Natural killer cell treated with Interleukin-12 subunit alpha and Interleukin-12 subunit beta and Interleukin-15 and Interleukin-18, amount 100 ng/mL, for 72 hours (primary cell): ENCODE results near the gene RAB27B. TPM values are rescaled to one million over a fixed set of nuclear protein-coding genes. Genes with fewer than 3 reads are reported as not detected.

Source experiments
- ATAC-seq, 2 donors: fragments of 150-1000 bp; cut with Tn5 transposase in 1 of 2; sonication (Bioruptor Pico), chemical (Tn5 transposase) in 1 of 2; 2 replicates each; pipeline ENCODE4 v1.10.0; 2021
- DNase-seq: peaks from one replicate; pipeline ENCODE4 v3.0.0; 2022; ENCODE audit warnings: low spot score
- H3K27ac Mint-ChIP-seq, 2 donors: 1 replicate in 1 of 2; 2 replicates in 1 of 2; pipeline ENCODE4 v1.8.0; 2022; ENCODE audit warnings: mixed read lengths in 2 of 2, mild to moderate bottlenecking in 1 of 2, moderate library complexity in 1 of 2
- H3K27me3 Mint-ChIP-seq, 2 donors: 1 replicate in 1 of 2; 2 replicates in 1 of 2; pipeline ENCODE4 v1.8.0; 2022; ENCODE audit warnings: mixed read lengths in 2 of 2
- H3K36me3 Mint-ChIP-seq: one replicate; pipeline ENCODE4 v1.8.0; 2022; ENCODE audit warnings: mixed read lengths
- H3K4me1 Mint-ChIP-seq, 2 donors: 1 replicate in 1 of 2; 2 replicates in 1 of 2; pipeline ENCODE4 v1.8.0; 2022; ENCODE audit warnings: low read depth in 2 of 2, mixed read lengths in 2 of 2, mild to moderate bottlenecking in 1 of 2
- H3K4me3 Mint-ChIP-seq: one replicate; pipeline ENCODE4 v1.8.0; 2022; ENCODE audit warnings: mixed read lengths
- H3K9me3 Mint-ChIP-seq: 2 replicates; pipeline ENCODE4 v1.8.0; 2022; ENCODE audit warnings: mixed read lengths
- total RNA-seq, 2 donors: library from RNA; stranded (reverse); gene quantifications; one replicate each; pipeline ENCODE4 v1.2.3, GENCODE V29; 2022

The RAB27B gene
- total RNA-seq, 2 donors from 2014 or later = 1.5 to 1.6 TPM

DNA sequence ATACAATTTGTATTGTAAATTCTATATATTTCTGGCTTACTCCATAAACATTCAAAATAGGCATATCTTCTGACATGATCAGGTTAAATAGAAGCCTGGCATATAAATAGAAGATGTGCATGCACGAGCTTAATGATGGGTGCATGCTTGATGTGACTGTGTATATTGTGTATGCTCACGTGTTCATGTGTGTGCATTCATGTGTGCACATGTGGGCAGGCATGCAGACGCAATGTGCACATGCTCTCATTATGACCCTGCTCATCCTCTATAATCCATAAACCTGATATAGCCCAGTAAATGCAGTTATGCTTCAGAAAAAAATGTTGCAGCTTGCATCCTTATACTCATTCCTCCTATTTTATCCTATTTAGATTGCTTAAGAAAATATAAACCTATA is 29.2 kb downstream of the RAB27B start:
- ATAC-seq = no peak
- Mint-ChIP-seq H3K27ac (no peak overlapping the region), H3K4me3 (no peak overlapping the region), H3K4me1 (peaks cover 24 to 33% of the 10 kb centered on the region in 2 donors), H3K36me3 (no peaks in the 10 kb centered on the region), H3K27me3 (no peaks in the 10 kb centered on the region), H3K9me3 (no peaks in the 10 kb centered on the region)
- no peak for DNase-seq

DNA sequence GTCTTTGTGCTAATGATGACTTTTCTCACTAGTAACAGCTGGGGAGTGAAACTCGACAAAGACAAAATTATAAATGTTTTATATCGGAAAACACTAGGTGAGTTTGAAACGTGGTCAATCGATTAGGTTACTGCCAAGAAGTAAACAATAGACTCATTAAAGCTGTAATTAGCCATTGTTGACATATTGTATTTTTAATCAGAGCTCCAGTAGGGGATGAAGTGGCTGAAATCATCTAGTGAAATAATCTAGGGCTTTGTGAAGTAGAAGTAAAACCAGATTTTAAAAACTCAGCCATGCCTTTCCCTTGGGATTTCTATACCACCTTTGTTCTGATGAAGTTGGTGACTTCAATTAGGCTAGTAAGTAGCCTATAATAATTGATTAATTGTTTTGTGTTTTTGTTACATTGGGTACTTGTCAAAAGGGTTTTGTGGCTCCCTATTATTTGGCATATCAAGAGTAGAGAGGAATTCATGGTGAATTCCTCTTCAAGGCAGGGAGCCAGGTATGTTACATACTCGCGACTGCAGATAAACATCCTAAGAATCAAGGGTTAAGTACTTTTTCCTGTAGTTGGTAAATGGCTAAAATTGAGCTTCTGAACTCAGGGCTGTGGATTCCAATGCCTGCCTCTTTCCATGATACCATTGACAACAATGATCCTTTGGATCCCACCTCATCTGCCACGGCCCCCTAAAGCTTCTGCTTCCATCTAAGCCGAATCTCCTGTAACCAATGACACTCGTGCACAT is 31.6 kb downstream of the RAB27B start:
- peaks cover 16 to 18% of the 10 kb centered on the region in 2 donors for H3K4me1 Mint-ChIP-seq
- no peaks in the 10 kb centered on the region for H3K27me3 Mint-ChIP-seq

DNA sequence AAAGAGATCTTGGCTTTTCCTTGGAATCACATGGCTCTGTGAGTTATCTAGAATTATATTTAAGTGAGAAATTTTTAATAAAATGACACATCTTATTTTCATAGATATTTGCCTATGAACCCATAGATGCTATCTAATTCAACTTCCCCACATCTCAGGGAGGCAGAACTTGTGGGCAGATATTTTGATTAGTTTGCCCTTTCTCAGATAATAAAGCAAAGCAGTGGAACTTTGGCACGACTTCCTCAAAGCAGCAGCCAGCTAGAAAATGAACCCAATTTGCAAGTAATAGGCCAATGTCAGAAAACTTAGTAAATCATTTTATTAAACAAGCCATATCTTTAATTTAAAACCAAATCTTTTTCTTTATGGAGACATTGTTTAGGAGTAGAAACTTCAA is 32.7 kb downstream of the RAB27B start:
- ATAC-seq (no peak), DNase-seq (no peak)
- H3K9me3 Mint-ChIP-seq = no peaks in the 10 kb centered on the region
- no peaks in the 10 kb centered on the region for H3K36me3 Mint-ChIP-seq
- no peak overlapping the region for H3K4me3 Mint-ChIP-seq
- H3K27me3 Mint-ChIP-seq = no peaks in the 10 kb centered on the region
- H3K27ac Mint-ChIP-seq = peak overlapping the region in 1 of 2 donors; percentile 51
- H3K4me1 Mint-ChIP-seq = peaks cover 15 to 17% of the 10 kb centered on the region in 2 donors

More for the DNA sequence above, 31.6 kb downstream of the RAB27B start:
- Mint-ChIP-seq H3K9me3 (no peaks in the 10 kb centered on the region), H3K36me3 (no peaks in the 10 kb centered on the region), H3K4me3 (no peak overlapping the region), H3K27ac (no peak overlapping the region)
- DNase-seq = no peak
- no peak for ATAC-seq

DNA sequence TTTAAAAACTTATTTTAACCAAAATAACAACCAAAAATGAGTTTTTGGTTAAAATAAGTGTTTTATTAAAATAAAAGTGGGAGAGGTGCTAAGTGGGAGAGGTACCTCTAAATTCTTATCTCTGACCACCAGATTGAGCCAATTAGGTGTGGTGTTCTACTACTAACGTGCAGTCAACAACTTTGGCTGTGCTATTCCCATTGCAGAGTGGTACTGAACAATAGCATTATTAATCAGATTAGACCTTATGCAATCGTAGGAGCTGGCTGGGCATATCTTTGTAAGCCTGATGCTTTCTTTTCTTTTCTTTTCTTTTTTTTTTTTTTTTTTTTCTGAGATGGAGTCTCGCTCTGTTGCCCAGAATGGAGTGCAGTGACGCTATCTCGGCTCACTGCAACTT is 38.9 kb downstream of the RAB27B start:
- DNase-seq (no peak), ATAC-seq (no peak)
- Mint-ChIP-seq H3K27ac (no peak overlapping the region), H3K36me3 (peaks cover 5% of the 10 kb centered on the region), H3K4me3 (no peak overlapping the region), H3K9me3 (no peaks in the 10 kb centered on the region), H3K4me1 (peaks cover 9 to 10% of the 10 kb centered on the region in 2 donors), H3K27me3 (no peaks in the 10 kb centered on the region)

DNA sequence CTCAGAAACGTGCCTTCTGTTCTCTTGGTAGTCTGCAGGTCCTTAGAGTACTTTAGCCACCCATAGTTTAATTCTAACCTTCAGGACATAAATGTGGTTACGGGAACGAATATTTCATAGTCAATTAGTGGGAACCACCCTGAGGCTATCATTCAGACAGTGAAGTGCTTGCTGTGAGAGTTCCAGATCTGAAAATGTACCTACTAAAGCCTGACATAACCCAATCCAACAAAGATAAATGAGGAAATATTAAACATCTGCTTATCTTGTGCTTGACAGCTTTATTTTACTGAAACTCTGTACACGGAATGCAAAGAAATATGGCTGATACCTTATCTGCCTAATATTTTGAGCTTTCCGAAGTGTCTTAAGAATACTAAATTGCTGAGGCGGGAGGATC is 43.0 kb downstream of the RAB27B start:
- no peaks in the 10 kb centered on the region for H3K27me3 Mint-ChIP-seq
- H3K36me3 Mint-ChIP-seq = peaks cover 5% of the 10 kb centered on the region
- no peaks in the 10 kb centered on the region for H3K9me3 Mint-ChIP-seq
- H3K4me3 Mint-ChIP-seq = no peak overlapping the region
- ATAC-seq (no peak), DNase-seq (no peak)
- H3K4me1 Mint-ChIP-seq = peaks cover 21 to 28% of the 10 kb centered on the region in 2 donors
- H3K27ac Mint-ChIP-seq = no peak overlapping the region

DNA sequence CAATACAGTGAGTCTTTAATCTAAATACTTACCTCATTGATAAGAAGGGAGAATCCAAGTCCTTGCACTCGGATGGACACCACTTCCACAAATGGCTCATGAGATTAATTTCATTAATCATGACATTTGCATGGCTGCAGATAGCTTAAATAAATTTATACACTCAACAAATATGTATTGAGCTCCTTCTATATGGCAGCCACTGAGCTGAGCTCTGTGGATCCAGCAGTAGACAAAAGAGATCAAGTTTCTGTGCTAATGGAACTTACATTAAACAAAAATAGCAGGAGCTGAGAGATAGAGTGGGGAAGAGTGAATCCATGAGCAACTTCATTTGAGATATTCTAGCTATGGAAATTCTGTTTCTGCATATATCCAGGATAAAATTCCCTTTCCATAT is 44.4 kb downstream of the RAB27B start:
- ATAC-seq (no peak), DNase-seq (no peak)
- H3K36me3 Mint-ChIP-seq = peaks cover 5% of the 10 kb centered on the region
- H3K4me3 Mint-ChIP-seq = no peak overlapping the region
- no peaks in the 10 kb centered on the region for H3K9me3 Mint-ChIP-seq
- H3K4me1 Mint-ChIP-seq = peaks cover 15 to 30% of the 10 kb centered on the region in 2 donors
- no peaks in the 10 kb centered on the region for H3K27me3 Mint-ChIP-seq
- H3K27ac Mint-ChIP-seq = peak overlapping the region in 1 of 2 donors; percentile 54

DNA sequence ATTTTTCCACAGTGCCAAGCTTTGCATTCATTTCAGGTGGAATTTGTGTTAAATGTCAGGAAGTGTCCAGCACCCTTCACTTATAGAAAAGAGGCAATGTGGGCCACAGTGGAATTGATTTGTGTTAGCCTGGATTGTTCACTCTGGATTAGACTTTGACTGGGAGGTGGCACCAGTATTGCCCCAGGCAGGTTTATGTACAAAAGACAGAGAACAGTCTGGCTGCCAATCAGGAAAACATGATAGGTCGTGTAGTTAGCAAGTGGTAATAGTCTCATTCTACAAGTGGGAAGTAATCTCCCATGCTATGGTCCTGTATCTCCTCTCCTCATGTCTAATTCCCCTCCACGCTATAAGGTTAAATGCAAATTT is 45.6 kb downstream of the RAB27B start:
- no peaks in the 10 kb centered on the region for H3K9me3 Mint-ChIP-seq
- no peak for DNase-seq
- peak overlapping the region in 1 of 2 donors; percentile 54 for H3K27ac Mint-ChIP-seq
- peaks cover 5% of the 10 kb centered on the region for H3K36me3 Mint-ChIP-seq
- ATAC-seq = no peak
- H3K4me1 Mint-ChIP-seq = peaks cover 15 to 27% of the 10 kb centered on the region in 2 donors
- H3K27me3 Mint-ChIP-seq = no peaks in the 10 kb centered on the region
- H3K4me3 Mint-ChIP-seq = no peak overlapping the region

DNA sequence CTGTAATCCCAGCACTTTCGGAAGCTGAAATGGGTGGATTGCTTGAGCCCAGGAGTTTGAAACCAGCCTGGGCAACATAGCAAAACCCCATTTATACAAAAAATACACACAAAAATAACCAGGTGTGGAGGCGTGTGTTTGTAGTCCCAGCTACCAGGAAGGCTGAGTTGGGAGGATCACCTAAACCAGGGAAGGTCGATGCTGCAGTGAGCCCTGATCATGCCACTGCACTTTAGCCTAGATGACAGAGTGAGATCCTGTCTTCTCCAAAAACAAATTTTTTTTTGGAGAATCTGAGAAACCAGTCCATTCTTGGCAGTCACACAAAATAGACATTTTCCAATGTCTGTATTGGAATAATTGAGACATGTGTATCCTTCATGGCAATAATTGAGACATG is 46.8 kb downstream of the RAB27B start:
- DNase-seq (no peak), ATAC-seq (no peak)
- Mint-ChIP-seq H3K36me3 (peaks cover 4% of the 10 kb centered on the region), H3K9me3 (no peaks in the 10 kb centered on the region), H3K4me3 (no peak overlapping the region), H3K27me3 (no peaks in the 10 kb centered on the region), H3K27ac (no peak overlapping the region), H3K4me1 (peaks cover 12 to 27% of the 10 kb centered on the region in 2 donors)

DNA sequence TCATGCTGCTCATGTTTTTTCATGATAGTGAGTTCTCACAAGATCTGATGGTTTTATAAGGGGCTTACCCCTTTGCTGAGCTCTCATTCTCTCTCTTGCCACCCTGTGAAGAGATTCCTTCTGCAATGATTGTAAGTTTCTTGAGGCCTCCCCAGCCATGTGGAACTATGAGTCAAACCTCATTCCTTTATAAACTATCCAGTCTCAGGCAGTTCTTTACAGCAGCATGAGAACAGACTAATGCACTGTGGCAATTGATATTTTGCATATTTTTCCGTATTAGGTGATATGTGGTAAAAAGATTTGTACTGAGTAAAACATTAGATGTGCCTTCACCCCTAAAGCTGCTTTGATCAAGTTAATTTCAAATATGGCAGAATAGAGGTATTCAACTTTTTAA is 48.8 kb downstream of the RAB27B start:
- DNase-seq = no peak
- H3K4me3 Mint-ChIP-seq = no peak overlapping the region
- no peaks in the 10 kb centered on the region for H3K27me3 Mint-ChIP-seq
- peaks cover 5% of the 10 kb centered on the region for H3K36me3 Mint-ChIP-seq
- no peak for ATAC-seq
- no peak overlapping the region for H3K27ac Mint-ChIP-seq
- peaks cover 12 to 30% of the 10 kb centered on the region in 2 donors for H3K4me1 Mint-ChIP-seq
- H3K9me3 Mint-ChIP-seq = no peaks in the 10 kb centered on the region

DNA sequence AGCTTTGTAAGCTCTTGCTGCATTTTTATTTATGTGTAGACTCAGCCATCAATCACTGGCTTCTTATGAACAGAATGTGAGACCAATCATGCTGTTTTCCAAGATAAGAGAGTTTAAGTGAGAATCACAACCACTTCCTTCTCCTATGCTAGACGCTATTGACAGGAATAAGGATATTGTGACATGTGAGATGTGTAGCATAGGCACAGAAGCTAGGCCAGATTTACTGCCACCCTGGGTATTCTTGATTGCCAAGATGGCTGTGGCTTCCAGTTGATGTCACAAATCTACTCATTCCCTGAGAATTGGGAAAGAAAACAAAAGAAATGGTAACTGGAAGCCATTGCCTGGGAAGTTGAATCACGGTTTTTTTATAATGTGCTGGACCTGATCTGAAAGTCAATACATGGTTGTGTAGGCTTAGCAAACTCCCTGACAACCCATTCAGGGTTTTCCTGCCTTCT is 49.9 kb downstream of the RAB27B start:
- H3K27ac Mint-ChIP-seq = no peak overlapping the region
- no peaks in the 10 kb centered on the region for H3K9me3 Mint-ChIP-seq
- ATAC-seq = no peak
- peaks cover 5% of the 10 kb centered on the region for H3K36me3 Mint-ChIP-seq
- no peaks in the 10 kb centered on the region for H3K27me3 Mint-ChIP-seq
- H3K4me1 Mint-ChIP-seq = peaks cover 9 to 31% of the 10 kb centered on the region in 2 donors
- H3K4me3 Mint-ChIP-seq = no peak overlapping the region
- no peak for DNase-seq

DNA sequence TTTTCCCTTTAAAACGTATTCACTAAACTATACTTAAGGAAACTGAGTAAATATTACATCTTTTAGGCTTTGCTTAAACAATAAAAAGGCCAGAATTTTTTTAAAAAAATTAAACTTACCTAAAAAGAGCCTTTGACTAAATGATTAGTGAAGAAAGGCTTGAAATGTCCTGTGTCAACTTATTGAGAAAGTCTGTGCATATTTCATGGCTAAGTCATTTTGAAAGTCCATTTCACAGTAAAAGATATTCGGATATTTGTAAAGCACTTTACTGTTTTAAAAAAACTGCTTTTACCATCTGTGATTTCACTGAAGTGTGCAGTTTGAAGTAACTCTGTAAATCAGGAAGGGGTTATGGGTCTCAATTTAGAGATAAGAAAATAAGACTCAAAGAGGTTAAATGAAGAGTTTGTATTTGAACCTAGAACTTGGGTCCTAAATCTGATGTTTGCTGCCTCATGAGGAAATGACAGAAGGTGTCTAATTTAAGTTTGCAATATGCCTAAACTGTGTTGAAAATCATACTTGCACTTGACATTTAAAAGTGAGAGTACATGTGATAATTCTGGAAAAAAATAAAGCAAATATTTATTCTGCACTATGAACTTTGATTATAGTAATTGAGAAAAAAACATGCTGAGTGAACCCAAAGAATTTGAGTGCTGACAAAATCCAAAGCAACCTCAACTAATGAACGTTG is 50.5 kb downstream of the RAB27B start:
- H3K4me1 Mint-ChIP-seq = peaks cover 5 to 27% of the 10 kb centered on the region in 2 donors
- H3K9me3 Mint-ChIP-seq = no peaks in the 10 kb centered on the region
- no peak for ATAC-seq
- H3K27me3 Mint-ChIP-seq = no peaks in the 10 kb centered on the region
- H3K4me3 Mint-ChIP-seq = no peak overlapping the region
- no peak for DNase-seq
- no peak overlapping the region for H3K27ac Mint-ChIP-seq
- peaks cover 5% of the 10 kb centered on the region for H3K36me3 Mint-ChIP-seq

DNA sequence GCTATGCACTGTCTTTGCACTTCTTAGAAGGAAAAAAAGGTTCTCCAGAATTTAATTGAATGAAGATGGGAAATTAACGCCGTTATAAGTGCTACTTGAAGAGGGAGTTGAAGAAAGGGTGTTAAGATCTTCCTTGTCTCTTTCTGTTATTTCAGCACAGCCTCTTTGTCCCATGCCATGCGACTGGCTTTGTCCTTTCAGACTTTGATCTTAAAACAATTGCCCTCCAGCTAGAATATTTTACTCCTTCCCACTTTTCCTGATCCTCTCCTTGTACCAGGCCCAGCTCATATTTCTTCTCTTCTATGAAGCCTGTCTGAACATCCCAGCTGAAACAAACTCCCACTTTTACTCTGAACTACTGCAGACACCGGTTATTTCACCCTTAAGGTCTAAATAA is 51.4 kb downstream of the RAB27B start:
- H3K9me3 Mint-ChIP-seq = no peaks in the 10 kb centered on the region
- DNase-seq (no peak), ATAC-seq (no peak)
- no peak overlapping the region for H3K27ac Mint-ChIP-seq
- H3K4me3 Mint-ChIP-seq = no peak overlapping the region
- H3K36me3 Mint-ChIP-seq = peaks cover 5% of the 10 kb centered on the region
- H3K4me1 Mint-ChIP-seq = peaks cover 0 to 21% of the 10 kb centered on the region in 2 donors
- H3K27me3 Mint-ChIP-seq = no peaks in the 10 kb centered on the region

DNA sequence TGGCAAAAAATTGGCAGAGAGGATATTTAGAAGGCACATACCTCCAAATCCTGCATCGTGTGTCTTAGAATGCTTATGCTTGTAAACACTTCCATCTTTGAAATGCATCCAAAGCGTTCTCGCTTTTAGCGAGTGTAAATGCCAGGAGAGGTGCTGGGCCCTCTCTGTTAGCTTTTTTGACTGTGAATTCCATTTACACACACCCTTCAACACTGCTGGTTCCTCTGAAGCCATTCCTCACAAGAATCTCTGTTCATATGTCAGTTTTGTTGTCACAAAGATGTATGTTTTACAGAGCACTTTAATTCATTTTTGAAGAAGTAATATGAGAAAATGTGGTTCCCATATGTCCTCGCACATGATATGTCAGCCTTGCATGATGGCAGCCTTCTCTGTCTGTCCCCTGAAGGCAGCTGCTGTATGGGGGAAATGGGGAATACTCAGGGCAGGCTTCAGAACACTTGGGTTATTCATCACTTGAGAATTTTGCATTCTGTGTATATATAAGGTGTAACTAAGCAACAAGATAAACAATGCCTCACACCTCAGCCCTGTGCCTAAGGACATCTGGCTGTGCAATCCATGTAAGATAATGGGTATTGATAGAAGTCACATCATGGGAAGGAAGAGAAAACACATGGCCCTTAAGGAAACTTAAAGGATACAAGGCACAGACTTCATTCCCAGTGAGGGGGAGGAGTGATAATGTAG is 52.3 kb downstream of the RAB27B start:
- H3K4me3 Mint-ChIP-seq = no peak overlapping the region
- ATAC-seq (no peak), DNase-seq (no peak)
- peaks cover 0 to 18% of the 10 kb centered on the region in 2 donors for H3K4me1 Mint-ChIP-seq
- no peaks in the 10 kb centered on the region for H3K9me3 Mint-ChIP-seq
- H3K27ac Mint-ChIP-seq = no peak overlapping the region
- no peaks in the 10 kb centered on the region for H3K27me3 Mint-ChIP-seq
- peaks cover 9% of the 10 kb centered on the region for H3K36me3 Mint-ChIP-seq

DNA sequence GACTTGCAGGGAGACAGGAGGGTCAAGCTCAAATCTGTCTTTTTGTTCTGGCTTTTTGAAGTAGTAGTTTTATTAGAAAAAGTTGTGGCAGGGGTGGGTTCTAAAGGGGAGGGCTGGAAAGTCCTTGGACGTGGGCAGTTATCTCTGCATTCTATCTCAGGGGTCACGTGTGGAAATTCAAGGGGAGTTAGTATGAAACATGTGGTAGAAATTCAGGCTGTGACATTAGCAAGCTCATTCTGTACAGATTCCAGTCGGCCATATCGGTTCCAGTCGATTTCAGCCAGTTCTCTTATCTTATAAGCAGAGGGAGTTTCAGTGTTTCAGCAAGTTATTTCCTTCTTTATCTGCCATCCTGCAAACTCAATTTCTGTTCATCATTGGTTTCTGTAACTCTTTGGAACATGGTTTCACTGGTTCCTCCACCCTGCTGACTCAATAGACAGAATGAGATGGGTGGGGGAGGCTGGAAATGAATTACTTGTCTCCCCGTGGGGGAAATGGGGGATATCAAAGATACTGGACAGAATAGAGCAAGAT is 53.0 kb downstream of the RAB27B start:
- H3K4me3 Mint-ChIP-seq = no peak overlapping the region
- ATAC-seq = no peak
- H3K27ac Mint-ChIP-seq = no peak overlapping the region
- no peaks in the 10 kb centered on the region for H3K9me3 Mint-ChIP-seq
- peaks cover 0 to 15% of the 10 kb centered on the region in 2 donors for H3K4me1 Mint-ChIP-seq
- no peak for DNase-seq
- H3K27me3 Mint-ChIP-seq = no peaks in the 10 kb centered on the region
- peaks cover 11% of the 10 kb centered on the region for H3K36me3 Mint-ChIP-seq
